T-cell (primary cell): Measurements from ENCODE around the gene TRAPPC3L. TPM values are rescaled to one million over a fixed set of nuclear protein-coding genes. Genes with fewer than 3 reads are reported as not detected.
"Not testable (repeated sequence)": the region's sequence is repeated elsewhere in the genome, so short reads cannot be mapped to it uniquely, and the experiment has no call there.

ENCODE experiments used
- ATAC-seq, 4 experiments: fragments of 200-7000 bp in 3 of 4; fragments of 150-1000 bp in 1 of 4; cut with Tn5 transposase; replicated peaks in 1 of 4; 1 replicate in 3 of 4; 2 replicates in 1 of 4; pipeline ENCODE4 v1.10.0; 2021; ENCODE audit warnings: moderate library complexity in 3 of 4, mild to moderate bottlenecking in 2 of 4, moderate number of reproducible peaks in 1 of 4
- CTCF ChIA-PET, 2 donors: fragments of 300-600 bp; sonication (Branson Sonifier 250); formaldehyde crosslinking; loops; one replicate each; lab custom pipeline; 2022; ENCODE audit warnings: antibody characterized with exemption in 2 of 2; lab: Charles Lee
- POLR2A ChIA-PET, 2 donors: fragments of 300-600 bp; sonication (Branson Sonifier 250); formaldehyde crosslinking; loops; one replicate each; lab custom pipeline; 2022; ENCODE audit warnings: antibody characterized with exemption in 2 of 2; lab: Charles Lee
- DNase-seq, 35 experiments: peaks; one replicate each; pipeline versions ENCODE4 v3.0.0 to v3.0.0-alpha.2; 2013 to 2023
- H3K27ac ChIP-seq: one replicate; pipeline ENCODE4 v1.5.1; 2013; ENCODE audit warnings: low read length
- H3K27me3 ChIP-seq, 2 experiments: replicated peaks in 1 of 2; 1 replicate in 1 of 2; 2 replicates in 1 of 2; pipeline versions ENCODE4 v1.6.1 to v1.7.0; 2013; ENCODE audit warnings: low read length in 1 of 2, mixed read lengths in 1 of 2; ENCODE audit not compliant: control insufficient read depth in 2 of 2, insufficient read depth in 2 of 2; ENCODE audit errors: extremely low read depth in 1 of 2
- H3K36me3 ChIP-seq, 2 donors: 1 replicate in 1 of 2; 2 replicates in 1 of 2; pipeline versions ENCODE4 v1.6.1 to v1.7.0; 2013; ENCODE audit warnings: low read length in 1 of 2; ENCODE audit not compliant: control insufficient read depth in 2 of 2, insufficient read depth in 1 of 2; ENCODE audit errors: extremely low read depth in 1 of 2
- H3K4me1 ChIP-seq, 2 experiments: 1 replicate in 1 of 2; 2 replicates in 1 of 2; pipeline versions ENCODE4 v1.6.1 to v1.7.0; 2013; ENCODE audit warnings: low read length in 2 of 2, mixed read lengths in 1 of 2; ENCODE audit not compliant: insufficient read depth in 2 of 2, control insufficient read depth in 1 of 2; ENCODE audit errors: extremely low read depth in 1 of 2
- H3K4me3 ChIP-seq, 2 donors: 1 replicate in 1 of 2; 2 replicates in 1 of 2; pipeline versions ENCODE4 v1.5.1 to v1.7.0; 2013; ENCODE audit warnings: mild to moderate bottlenecking in 2 of 2, low read length in 1 of 2, moderate library complexity in 1 of 2; ENCODE audit not compliant: control insufficient read depth in 1 of 2; ENCODE audit errors: extremely low read depth in 1 of 2
- H3K9me3 ChIP-seq: 2 replicates; pipeline ENCODE4 v1.7.0; 2013
- H3K27ac Mint-ChIP-seq, 2 donors: one replicate each; pipeline ENCODE4 v1.8.0; 2020 to 2021; ENCODE audit warnings: mild to moderate bottlenecking in 2 of 2, mixed read lengths in 2 of 2
- H3K27me3 Mint-ChIP-seq, 2 donors: one replicate each; pipeline ENCODE4 v1.8.0; 2021 to 2022; ENCODE audit warnings: mixed read lengths in 2 of 2
- H3K36me3 Mint-ChIP-seq: one replicate; pipeline ENCODE4 v1.8.0; 2021; ENCODE audit warnings: mixed read lengths
- H3K4me1 Mint-ChIP-seq, 3 donors: one replicate each; pipeline ENCODE4 v1.8.0; 2020 to 2022; ENCODE audit warnings: mixed read lengths in 3 of 3, mild to moderate bottlenecking in 1 of 3
- H3K4me3 Mint-ChIP-seq, 3 donors: one replicate each; pipeline ENCODE4 v1.8.0; 2020 to 2022; ENCODE audit warnings: mild to moderate bottlenecking in 3 of 3, mixed read lengths in 3 of 3, moderate library complexity in 3 of 3
- H3K9me3 Mint-ChIP-seq, 3 donors: one replicate each; pipeline ENCODE4 v1.8.0; 2020 to 2022; ENCODE audit warnings: mixed read lengths in 3 of 3
- WGBS: methylation state at CpG from one replicate; pipeline ENCODE4 v1.1.5; 2013; ENCODE audit warnings: missing lambda C conversion rate; ENCODE audit not compliant: insufficient coverage; 5-methylcytosine and 5-hydroxymethylcytosine counted together
- total RNA-seq, 35 experiments: library from RNA in 6 of 35; stranded (reverse) in 6 of 35; fragments of 120-200 nt in 1 of 35; gene quantifications; one replicate each; pipeline versions ENCODE4 v1.2.1 to v1.2.4 and lab custom pipeline; 2013 to 2026

The TRAPPC3L gene
- total RNA-seq, 5 donors from 2014 or later (not counting 1 experiment from before 2014, with no cell fraction given), result not detected

GRCh38 chr6:116508527-116508926, 37.0 kb downstream of the TRAPPC3L start:
- no peaks in the 10 kb centered on the region for H3K36me3 ChIP-seq
- peaks cover 3 to 18% (median 5%) of the 10 kb centered on the region in 3 donors for H3K9me3 Mint-ChIP-seq
- no peak overlapping the region for H3K27ac Mint-ChIP-seq
- POLR2A ChIA-PET, result no interaction called here
- H3K4me1 ChIP-seq, result no peaks in the 10 kb centered on the region
- ATAC-seq (no peak), DNase-seq (no peak)
- CTCF ChIA-PET, result no interaction called here
- H3K9me3 ChIP-seq, result no peaks in the 10 kb centered on the region
- H3K27ac ChIP-seq, result no peak overlapping the region
- peaks cover 1 to 21% of the 10 kb centered on the region in 2 donors for H3K27me3 Mint-ChIP-seq
- no peaks in the 10 kb centered on the region for H3K36me3 Mint-ChIP-seq
- no peak overlapping the region for H3K4me3 Mint-ChIP-seq
- no peaks in the 10 kb centered on the region for H3K27me3 ChIP-seq
- no peak overlapping the region for H3K4me3 ChIP-seq
- H3K4me1 Mint-ChIP-seq, result no peaks in the 10 kb centered on the region

- Mint-ChIP-seq H3K27me3 (peaks cover 3 to 29% of the 10 kb centered on the region in 2 donors), H3K4me3 (no peak overlapping the region), H3K9me3 (peaks cover 3 to 20% (median 10%) of the 10 kb centered on the region in 3 donors), H3K27ac (no peak overlapping the region), H3K36me3 (no peaks in the 10 kb centered on the region), H3K4me1 (peaks cover 0 to 2% (median 0%) of the 10 kb centered on the region in 3 donors)
- Histone ChIP-seq H3K4me1 (no peaks in the 10 kb centered on the region), H3K4me3 (no peak overlapping the region), H3K27ac (no peak overlapping the region), H3K36me3 (no peaks in the 10 kb centered on the region), H3K9me3 (no peaks in the 10 kb centered on the region), H3K27me3 (no peaks in the 10 kb centered on the region)
- ATAC-seq (no peak), DNase-seq (no peak)
- ChIA-PET POLR2A (no interaction called here), CTCF (no interaction called here)
- WGBS, result no CpG with 5 or more reads among the region's 3 CpGs
These were observed 38.2 kb downstream of the TRAPPC3L start for GRCh38 chr6:116507324-116507723.

- peak in 2 of 4 experiments; percentile 62 to 80 for ATAC-seq
- H3K9me3 ChIP-seq, result no peaks in the 10 kb centered on the region
- Mint-ChIP-seq H3K27me3 (peaks cover 7 to 49% of the 10 kb centered on the region in 2 donors), H3K9me3 (peaks cover 0 to 13% (median 10%) of the 10 kb centered on the region in 3 donors), H3K27ac (no peak overlapping the region), H3K4me3 (peak overlapping the region in 1 of 3 donors; percentile 41), H3K4me1 (peaks cover 0 to 17% (median 8%) of the 10 kb centered on the region in 3 donors), H3K36me3 (no peaks in the 10 kb centered on the region)
- peaks cover 0 to 12% of the 10 kb centered on the region in 2 experiments for H3K27me3 ChIP-seq
- CTCF ChIA-PET, result no interaction called here
- 58% methylated on average over 7 of the region's 9 CpGs for WGBS
- peak in 22 of 35 experiments; percentile 0 to 52 (median 7) for DNase-seq
- no peaks in the 10 kb centered on the region for H3K36me3 ChIP-seq
- POLR2A ChIA-PET, result no interaction called here
- H3K4me3 ChIP-seq, result no peak overlapping the region
- H3K27ac ChIP-seq, result no peak overlapping the region
- peaks cover 2 to 5% of the 10 kb centered on the region in 2 experiments for H3K4me1 ChIP-seq
These were observed 44.5 kb downstream of the TRAPPC3L start for GRCh38 chr6:116500969-116501433.

DNA sequence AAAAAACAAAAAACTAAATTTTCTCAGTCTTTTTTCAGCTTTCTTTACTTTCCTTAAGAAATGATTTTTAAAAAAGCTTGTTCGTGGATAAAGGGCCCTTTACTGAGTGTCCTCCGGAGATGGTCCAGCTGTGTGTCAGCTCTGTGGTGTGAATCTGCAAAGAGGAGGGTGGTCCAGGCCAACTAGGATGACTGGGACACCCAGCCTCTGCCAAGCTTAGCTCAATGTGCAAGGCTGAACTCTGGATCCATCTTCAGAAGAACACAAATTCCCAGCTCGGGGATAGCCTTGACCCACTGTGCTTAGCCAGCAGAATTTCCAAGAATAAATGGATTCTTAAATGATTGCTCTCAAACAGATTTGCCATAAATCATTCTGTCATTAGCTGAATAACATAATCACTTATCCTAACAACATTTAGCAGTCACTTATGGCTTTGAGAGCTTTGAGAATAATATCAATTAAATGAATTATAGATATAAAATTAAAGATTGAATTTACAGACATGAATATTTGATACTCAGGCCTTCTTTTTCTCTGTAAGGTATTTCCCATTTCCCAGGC, 48.3 kb downstream of the TRAPPC3L start:
- H3K9me3 Mint-ChIP-seq, result peaks cover 0 to 11% (median 3%) of the 10 kb centered on the region in 3 donors
- Histone ChIP-seq H3K9me3 (no peaks in the 10 kb centered on the region), H3K27ac (no peak overlapping the region), H3K36me3 (no peaks in the 10 kb centered on the region), H3K4me3 (no peak overlapping the region), H3K27me3 (peaks cover 0 to 12% of the 10 kb centered on the region in 2 experiments), H3K4me1 (peaks cover 2 to 5% of the 10 kb centered on the region in 2 experiments)
- H3K4me1 Mint-ChIP-seq, result peaks cover 0 to 14% (median 8%) of the 10 kb centered on the region in 3 donors
- no peak for DNase-seq
- POLR2A ChIA-PET, result interaction anchor here (0.6 to 0.7 kb wide), 2 partner anchors 375 to 1983 kb away, joined by 3 read pairs; no protein-coding TSS in a partner anchor
- H3K27me3 Mint-ChIP-seq, result peaks cover 3 to 30% of the 10 kb centered on the region in 2 donors
- no peak overlapping the region for H3K27ac Mint-ChIP-seq
- H3K36me3 Mint-ChIP-seq, result peaks cover 3% of the 10 kb centered on the region
- no peak for ATAC-seq
- CTCF ChIA-PET, result interaction anchor here in 1 of 2 donors (0.7 kb wide), 1 partner anchor 66 kb away, joined by 3 read pairs; no protein-coding TSS in a partner anchor
- H3K4me3 Mint-ChIP-seq, result no peak overlapping the region
- 74% methylated on average over 3 of the region's 3 CpGs for WGBS

GRCh38 chr6:116495161-116495560, 50.3 kb downstream of the TRAPPC3L start:
- H3K27me3 ChIP-seq, H3K4me3 Mint-ChIP-seq, H3K4me1 ChIP-seq, H3K9me3 Mint-ChIP-seq, H3K9me3 ChIP-seq, H3K36me3 ChIP-seq, ATAC-seq, H3K4me3 ChIP-seq, DNase-seq, H3K4me1 Mint-ChIP-seq, H3K27ac Mint-ChIP-seq, POLR2A ChIA-PET, H3K27ac ChIP-seq, H3K36me3 Mint-ChIP-seq: not testable (repeated sequence)
- CTCF ChIA-PET, result interaction anchor here in 1 of 2 donors (1.3 kb wide), 1 partner anchor 172 kb away, joined by 3 read pairs; no protein-coding TSS in a partner anchor
- H3K27me3 Mint-ChIP-seq, result peaks cover 0 to 21% of the 10 kb centered on the region in 2 donors
- no CpG with 5 or more reads among the region's 1 CpG for WGBS

DNA sequence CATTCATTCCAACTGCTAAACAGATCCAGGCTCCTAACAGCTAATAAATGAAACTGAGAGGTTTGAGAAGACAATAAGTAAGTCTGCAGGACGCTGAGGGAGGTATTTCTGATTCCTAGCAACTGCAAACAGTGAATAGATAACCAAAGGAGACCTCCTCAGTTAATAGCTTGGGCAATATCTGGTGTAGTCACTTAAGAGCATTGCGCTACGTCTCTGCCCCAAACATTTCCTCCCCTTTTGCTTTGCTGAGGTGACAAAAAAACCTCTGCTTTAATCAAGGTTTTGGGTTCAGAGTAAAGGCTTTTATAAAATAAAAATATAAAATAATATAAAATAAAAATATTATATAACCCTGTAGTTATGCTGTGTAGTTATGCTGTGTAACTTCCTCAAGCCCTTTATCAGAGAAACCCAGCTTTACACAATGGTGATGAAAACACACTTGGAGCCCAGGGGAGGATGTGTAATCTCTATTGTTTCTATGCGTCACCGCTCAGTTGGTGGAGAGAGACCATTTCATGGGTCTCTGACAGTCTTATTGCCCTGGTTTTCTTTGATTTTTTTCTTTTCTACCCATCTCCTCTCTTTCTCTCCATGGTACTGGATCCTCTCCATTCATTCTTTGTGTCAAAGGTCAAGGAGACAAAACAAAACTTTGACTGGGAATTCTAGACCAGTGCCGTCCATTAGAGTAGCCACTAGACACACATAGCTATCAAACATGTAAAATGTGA, 53.0 kb downstream of the TRAPPC3L start:
- DNase-seq (no peak), ATAC-seq (no peak)
- Histone ChIP-seq H3K27ac (no peak overlapping the region), H3K27me3 (no peaks in the 10 kb centered on the region), H3K4me1 (no peaks in the 10 kb centered on the region), H3K36me3 (no peaks in the 10 kb centered on the region), H3K9me3 (no peaks in the 10 kb centered on the region), H3K4me3 (no peak overlapping the region)
- no CpG with 5 or more reads among the region's 6 CpGs for WGBS
- Mint-ChIP-seq H3K4me1 (no peaks in the 10 kb centered on the region), H3K36me3 (peaks cover 3% of the 10 kb centered on the region), H3K4me3 (no peak overlapping the region), H3K27me3 (peaks cover 0 to 24% of the 10 kb centered on the region in 2 donors), H3K27ac (no peak overlapping the region), H3K9me3 (peaks cover 0 to 11% (median 0%) of the 10 kb centered on the region in 3 donors)
- CTCF ChIA-PET, result interaction anchor here in 1 of 2 donors (0.6 kb wide), 1 partner anchor 156 kb away, joined by 4 read pairs; no protein-coding TSS in a partner anchor
- POLR2A ChIA-PET, result no interaction called here
